Measurements from ENCODE around the gene CLCN1. TPM values are rescaled to one million over a fixed set of nuclear protein-coding genes. Genes with fewer than 3 reads are reported as not detected.
A peak's percentile ranks its signal among the peaks of the same experiment; 100 is the strongest.

The CLCN1 gene
- total RNA-seq, 2 donors from 2014 or later: 0.23 TPM; not detected in 1

DNA sequence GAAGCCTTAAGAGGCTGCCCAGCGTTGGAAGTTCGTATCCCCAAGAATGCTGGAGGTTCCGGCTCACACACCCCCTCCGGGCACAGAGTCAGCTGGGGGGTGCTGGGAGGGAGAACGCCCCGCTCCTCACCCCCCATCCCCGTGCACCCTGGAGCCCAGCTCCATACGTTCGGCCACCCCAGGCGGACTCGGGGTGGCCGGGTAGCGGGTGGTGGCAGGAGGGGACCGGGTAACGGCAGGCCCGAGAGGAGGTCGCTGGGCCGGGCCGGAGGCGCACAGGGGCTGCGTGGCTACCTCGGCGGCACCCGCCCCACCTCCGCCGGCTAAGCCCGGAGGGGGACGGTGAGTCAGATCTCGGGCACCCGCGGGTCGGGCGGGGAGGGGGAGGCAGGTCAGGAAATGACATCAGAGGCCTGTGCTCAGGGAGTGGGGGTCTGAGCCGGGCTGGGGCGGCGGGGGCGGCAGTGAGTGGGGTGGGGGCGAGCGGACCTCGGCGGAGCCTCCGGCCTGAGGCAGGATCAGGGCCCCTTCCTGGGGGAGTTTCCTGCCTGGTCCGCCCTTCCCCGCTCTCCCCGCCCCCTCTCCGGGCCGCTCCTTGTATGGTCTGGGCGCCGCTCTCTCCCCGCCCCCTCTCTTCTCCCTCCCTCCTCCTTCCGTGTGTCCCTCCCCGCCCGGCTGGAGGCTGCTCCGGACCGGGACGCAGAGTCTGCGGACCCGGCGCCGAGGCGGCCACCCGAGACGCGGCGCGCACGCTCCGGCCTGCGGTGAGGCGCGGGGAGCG is 64.9 kb downstream of the CLCN1 start, which contains the start of gene ZYX:
Gene ZYX (plus strand): TSS at position 700 of the 781 bp plus-strand sequence. CDS start 227 bp downstream, outside the sequence.
- peak; percentile 93 for DNase-seq (ENCODE audit: low spot score)
- Histone ChIP-seq H3K4me3 (peak within 1 kb of the TSS; percentile 82 to 89), H3K36me3 (no peaks in the 10 kb centered on the region), H3K27ac (peak within 1 kb of the TSS; percentile 97 to 99), H3K27me3 (replicated peaks; ENCODE audit: insufficient read depth) (no peaks in the 10 kb centered on the region), H3K9me3 (no peaks in the 10 kb centered on the region), H3K4me1 (replicated peaks) (peaks cover 5% of the 10 kb centered on the region)
- TF ChIP-seq POLR2AphosphoS5 (IDR thresholded peaks at IDR 0.05) (peak; percentile 57), POLR2A (IDR thresholded peaks at IDR 0.05) (peak; percentile 89)
- TF ChIP-seq, protein P1, sequence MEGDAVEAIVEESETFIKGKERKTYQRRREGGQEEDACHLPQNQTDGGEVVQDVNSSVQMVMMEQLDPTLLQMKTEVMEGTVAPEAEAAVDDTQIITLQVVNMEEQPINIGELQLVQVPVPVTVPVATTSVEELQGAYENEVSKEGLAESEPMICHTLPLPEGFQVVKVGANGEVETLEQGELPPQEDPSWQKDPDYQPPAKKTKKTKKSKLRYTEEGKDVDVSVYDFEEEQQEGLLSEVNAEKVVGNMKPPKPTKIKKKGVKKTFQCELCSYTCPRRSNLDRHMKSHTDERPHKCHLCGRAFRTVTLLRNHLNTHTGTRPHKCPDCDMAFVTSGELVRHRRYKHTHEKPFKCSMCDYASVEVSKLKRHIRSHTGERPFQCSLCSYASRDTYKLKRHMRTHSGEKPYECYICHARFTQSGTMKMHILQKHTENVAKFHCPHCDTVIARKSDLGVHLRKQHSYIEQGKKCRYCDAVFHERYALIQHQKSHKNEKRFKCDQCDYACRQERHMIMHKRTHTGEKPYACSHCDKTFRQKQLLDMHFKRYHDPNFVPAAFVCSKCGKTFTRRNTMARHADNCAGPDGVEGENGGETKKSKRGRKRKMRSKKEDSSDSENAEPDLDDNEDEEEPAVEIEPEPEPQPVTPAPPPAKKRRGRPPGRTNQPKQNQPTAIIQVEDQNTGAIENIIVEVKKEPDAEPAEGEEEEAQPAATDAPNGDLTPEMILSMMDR (IDR thresholded peaks at IDR 0.05): no peak
- under 1% methylated on average over 48 of the region's 72 CpGs for WGBS
- intact Hi-C loops (cut with DNase I): loop anchor here (5.0 kb wide), 1 partner anchor 94 kb away; the partner anchor contains the start of gene CASP2

DNA sequence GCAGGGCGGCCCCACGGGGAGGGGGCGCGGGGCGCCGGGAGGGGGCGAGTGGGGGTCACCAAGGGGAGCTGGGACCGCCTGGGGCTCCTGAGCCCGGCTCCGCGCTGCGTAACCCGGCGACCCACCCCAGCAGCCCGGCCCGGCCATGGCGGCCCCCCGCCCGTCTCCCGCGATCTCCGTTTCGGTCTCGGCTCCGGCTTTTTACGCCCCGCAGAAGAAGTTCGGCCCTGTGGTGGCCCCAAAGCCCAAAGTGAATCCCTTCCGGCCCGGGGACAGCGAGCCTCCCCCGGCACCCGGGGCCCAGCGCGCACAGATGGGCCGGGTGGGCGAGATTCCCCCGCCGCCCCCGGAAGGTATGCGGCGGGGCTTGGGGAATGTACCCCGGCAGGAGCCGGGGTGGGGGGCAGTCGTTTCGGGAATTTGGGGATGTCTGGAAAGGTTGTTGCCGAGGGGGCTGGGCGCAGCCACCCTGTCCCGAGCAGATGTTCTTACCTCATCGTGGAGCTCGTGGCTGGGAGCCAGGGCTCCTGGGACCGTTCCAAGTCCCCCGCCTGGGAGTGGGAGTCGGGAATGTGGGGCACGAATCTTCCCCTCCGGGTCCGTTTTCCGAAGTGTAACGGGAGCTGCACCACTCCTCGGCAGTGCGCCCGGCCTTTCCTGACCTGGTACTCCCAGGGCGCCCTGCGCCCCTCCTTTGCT is 65.7 kb downstream of the CLCN1 start:
- Histone ChIP-seq H3K27me3 (replicated peaks; ENCODE audit: insufficient read depth) (no peaks in the 10 kb centered on the region), H3K36me3 (no peaks in the 10 kb centered on the region), H3K4me1 (replicated peaks) (peaks cover 5% of the 10 kb centered on the region), H3K27ac (peak overlapping the region; percentile 97 to 99), H3K4me3 (peak overlapping the region; percentile 82 to 89), H3K9me3 (no peaks in the 10 kb centered on the region)
- TF ChIP-seq, protein P1 (IDR thresholded peaks at IDR 0.05): no peak
- TF ChIP-seq POLR2AphosphoS5 (IDR thresholded peaks at IDR 0.05): peak; percentile 21
- DNase-seq (ENCODE audit: low spot score): peak; percentile 60
- under 1% methylated on average over 61 of the region's 64 CpGs for whole genome bisulfite sequencing
- intact Hi-C loops (cut with DNase I): loop anchor here (5.0 kb wide), 1 partner anchor 94 kb away; the partner anchor contains the start of gene CASP2

- 19% methylated on average over 21 of the region's 21 CpGs for WGBS
- no peak for DNase-seq (ENCODE audit: low spot score)
- Histone ChIP-seq H3K4me3 (peak overlapping the region; percentile 82 to 89), H3K27ac (peak overlapping the region; percentile 97 to 99), H3K27me3 (replicated peaks; ENCODE audit: insufficient read depth) (no peaks in the 10 kb centered on the region), H3K9me3 (no peaks in the 10 kb centered on the region), H3K4me1 (replicated peaks) (peaks cover 5% of the 10 kb centered on the region), H3K36me3 (no peaks in the 10 kb centered on the region)
- intact Hi-C loops (cut with DNase I): loop anchor here (5.0 kb wide), 1 partner anchor 95 kb away; the partner anchor contains the start of gene CASP2
- no peak for TF ChIP-seq POLR2AphosphoS5 (IDR thresholded peaks at IDR 0.05)
- no peak for TF ChIP-seq POLR2A (IDR thresholded peaks at IDR 0.05)
- TF ChIP-seq, protein P1 (IDR thresholded peaks at IDR 0.05): no peak
Measured at GRCh38 chr7:143382126-143382790, 66.3 kb downstream of the CLCN1 start.

DNA sequence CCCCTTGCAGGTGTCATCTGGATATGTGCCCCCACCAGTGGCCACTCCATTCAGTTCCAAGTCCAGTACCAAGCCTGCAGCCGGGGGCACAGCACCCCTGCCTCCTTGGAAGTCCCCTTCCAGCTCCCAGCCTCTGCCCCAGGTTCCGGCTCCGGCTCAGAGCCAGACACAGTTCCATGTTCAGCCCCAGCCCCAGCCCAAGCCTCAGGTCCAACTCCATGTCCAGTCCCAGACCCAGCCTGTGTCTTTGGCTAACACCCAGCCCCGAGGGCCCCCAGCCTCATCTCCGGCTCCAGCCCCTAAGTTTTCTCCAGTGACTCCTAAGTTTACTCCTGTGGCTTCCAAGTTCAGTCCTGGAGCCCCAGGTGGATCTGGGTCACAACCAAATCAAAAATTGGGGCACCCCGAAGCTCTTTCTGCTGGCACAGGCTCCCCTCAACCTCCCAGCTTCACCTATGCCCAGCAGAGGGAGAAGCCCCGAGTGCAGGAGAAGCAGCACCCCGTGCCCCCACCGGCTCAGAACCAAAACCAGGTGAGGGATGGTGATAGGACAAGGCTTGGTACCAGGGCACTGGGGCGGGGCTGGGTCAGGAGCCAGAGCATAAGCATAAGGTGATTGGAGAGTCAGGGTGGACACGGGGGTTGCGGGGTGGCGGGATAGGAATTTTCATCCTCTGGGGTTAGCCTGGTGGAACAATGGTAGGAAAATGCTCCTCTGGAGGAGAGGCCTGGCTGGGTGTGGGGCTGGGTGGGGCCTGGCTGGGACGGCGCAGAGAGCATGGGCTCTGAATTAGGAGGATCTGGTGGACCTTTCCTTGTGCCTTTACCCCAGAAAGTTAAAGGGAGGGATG is 67.1 kb downstream of the CLCN1 start:
- Histone ChIP-seq H3K9me3 (no peaks in the 10 kb centered on the region), H3K27me3 (replicated peaks; ENCODE audit: insufficient read depth) (no peaks in the 10 kb centered on the region), H3K4me3 (peak overlapping the region in 1 of 2 donors; percentile 82), H3K36me3 (no peaks in the 10 kb centered on the region), H3K27ac (peak overlapping the region; percentile 97 to 99), H3K4me1 (replicated peaks) (peaks cover 5% of the 10 kb centered on the region)
- no peak for TF ChIP-seq POLR2AphosphoS5 (IDR thresholded peaks at IDR 0.05)
- TF ChIP-seq, protein P1 (IDR thresholded peaks at IDR 0.05): no peak
- TF ChIP-seq POLR2A (IDR thresholded peaks at IDR 0.05): no peak
- DNase-seq (ENCODE audit: low spot score): no peak
- intact Hi-C loops (cut with DNase I): loop anchor here (5.0 kb wide), 1 partner anchor 96 kb away; the partner anchor contains the start of gene CASP2
- 79% methylated on average over 15 of the region's 15 CpGs for WGBS

Data from prostate gland (tissue), 2 donors.